Measurements from ENCODE around the gene THOC6.
A peak's percentile ranks its signal among the peaks of the same experiment; 100 is the strongest.

Gene THOC6

DNA sequence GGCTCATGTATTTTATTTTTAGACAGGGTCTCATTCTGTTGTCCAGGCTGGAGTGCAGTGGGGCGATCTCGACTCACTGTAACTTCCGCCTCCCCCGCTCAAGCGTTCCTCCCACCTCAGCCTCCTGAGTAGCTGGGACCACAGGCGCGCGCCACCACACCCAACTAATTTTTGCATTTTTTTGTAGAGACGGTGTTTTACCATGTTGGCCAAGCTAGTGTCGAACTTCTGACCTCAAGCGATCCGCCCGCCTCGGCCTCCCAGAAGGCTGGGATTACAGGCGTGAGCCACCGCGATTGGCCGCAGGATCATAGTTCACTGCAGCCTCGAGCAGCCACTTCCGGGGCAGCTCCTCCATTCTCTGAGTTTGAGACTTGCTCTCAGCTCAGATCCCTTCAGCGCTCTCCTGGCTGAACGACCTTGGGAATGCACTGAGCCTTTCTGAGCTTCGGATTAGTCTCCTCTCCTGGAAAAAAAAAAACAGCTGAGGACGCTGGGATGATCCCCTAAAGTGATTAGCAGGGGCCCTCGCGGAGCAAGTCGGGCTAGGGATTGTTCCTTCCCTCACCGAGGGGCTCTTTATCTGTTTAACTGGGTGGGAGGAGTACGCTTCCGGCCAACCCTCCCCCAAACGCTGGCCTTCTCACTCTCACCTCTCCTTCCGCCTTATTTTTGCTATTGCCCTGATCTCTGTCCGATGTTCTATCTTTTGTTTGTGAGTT, 42.5 kb upstream of the THOC6 start:
- TF ChIP-seq, protein P1, sequence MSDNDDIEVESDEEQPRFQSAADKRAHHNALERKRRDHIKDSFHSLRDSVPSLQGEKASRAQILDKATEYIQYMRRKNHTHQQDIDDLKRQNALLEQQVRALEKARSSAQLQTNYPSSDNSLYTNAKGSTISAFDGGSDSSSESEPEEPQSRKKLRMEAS (IDR thresholded peaks at IDR 0.05), result no peak
- no peak for TF ChIP-seq TCF12 (IDR thresholded peaks at IDR 0.05; ENCODE audit: low read depth)
- TF ChIP-seq EGR1 (IDR thresholded peaks at IDR 0.05), result no peak
- TF ChIP-seq, protein P2, sequence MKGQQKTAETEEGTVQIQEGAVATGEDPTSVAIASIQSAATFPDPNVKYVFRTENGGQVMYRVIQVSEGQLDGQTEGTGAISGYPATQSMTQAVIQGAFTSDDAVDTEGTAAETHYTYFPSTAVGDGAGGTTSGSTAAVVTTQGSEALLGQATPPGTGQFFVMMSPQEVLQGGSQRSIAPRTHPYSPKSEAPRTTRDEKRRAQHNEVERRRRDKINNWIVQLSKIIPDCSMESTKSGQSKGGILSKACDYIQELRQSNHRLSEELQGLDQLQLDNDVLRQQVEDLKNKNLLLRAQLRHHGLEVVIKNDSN (IDR thresholded peaks at IDR 0.05), result no peak
- no peak for TF ChIP-seq NFIC (IDR thresholded peaks at IDR 0.05)

DNA sequence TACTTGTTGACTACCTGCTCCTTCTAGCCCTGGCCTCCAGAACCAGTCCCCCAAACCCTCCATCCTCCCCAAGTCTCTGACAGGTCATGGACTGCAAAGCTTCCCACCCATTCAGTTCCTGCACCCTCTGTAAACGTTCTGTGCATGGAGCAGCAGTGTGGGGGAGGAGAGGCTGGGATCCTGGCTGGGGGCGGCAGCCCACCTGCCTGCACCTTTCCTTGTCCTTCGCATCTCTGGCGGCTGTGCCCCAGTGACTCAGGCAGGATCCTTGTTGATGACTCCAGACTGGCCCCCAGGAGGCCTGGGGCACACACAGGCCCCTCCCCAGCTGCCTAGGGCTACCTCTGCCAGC, 42.0 kb upstream of the THOC6 start:
- TF ChIP-seq TCF12 (IDR thresholded peaks at IDR 0.05; ENCODE audit: low read depth), result no peak
- no peak for TF ChIP-seq CEBPB (IDR thresholded peaks at IDR 0.05)
- TF ChIP-seq EGR1 (IDR thresholded peaks at IDR 0.05), result no peak
- no peak for TF ChIP-seq EP300 (IDR thresholded peaks at IDR 0.05; ENCODE audit: borderline replicate concordance)
- no peak for TF ChIP-seq TEAD4 (IDR thresholded peaks at IDR 0.05)
- TF ChIP-seq CREB1 (IDR thresholded peaks at IDR 0.05; ENCODE audit: low read depth), result no peak
- no peak for TF ChIP-seq RAD21 (IDR thresholded peaks at IDR 0.05; ENCODE audit: low read depth)
- no peak for TF ChIP-seq ZBTB7A (IDR thresholded peaks at IDR 0.05; ENCODE audit: low read depth)
- TF ChIP-seq FOXM1 (IDR thresholded peaks at IDR 0.05; ENCODE audit: borderline replicate concordance, low read depth), result no peak
- TF ChIP-seq, protein P1 (IDR thresholded peaks at IDR 0.05), result no peak
- TF ChIP-seq, protein P2 (IDR thresholded peaks at IDR 0.05), result no peak
- TF ChIP-seq TAF1 (IDR thresholded peaks at IDR 0.05; ENCODE audit: low read depth), result no peak
- TF ChIP-seq YY1 (IDR thresholded peaks at IDR 0.05; ENCODE audit: low read depth), result no peak

DNA sequence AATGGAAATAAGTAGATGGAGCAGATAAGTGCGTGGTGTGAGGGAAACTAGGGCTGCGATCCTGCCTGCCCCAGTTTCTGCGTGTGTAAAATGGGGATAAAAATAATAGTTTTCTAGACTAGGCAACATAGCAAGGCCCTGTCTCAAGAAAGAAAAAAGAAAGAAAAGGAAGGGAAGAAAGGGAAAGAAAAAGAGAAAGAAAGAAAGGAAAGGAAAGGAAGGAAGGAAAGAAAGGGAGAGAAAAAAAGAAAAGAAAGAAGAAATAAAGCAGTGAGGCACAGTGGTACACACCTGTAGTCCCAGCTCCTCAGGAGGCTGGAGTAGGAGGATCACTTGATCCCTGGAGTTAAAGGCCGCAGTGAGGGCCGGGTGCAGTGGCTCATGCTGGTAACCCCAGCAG, 41.4 kb upstream of the THOC6 start:
- TF ChIP-seq FOXM1 (IDR thresholded peaks at IDR 0.05; ENCODE audit: borderline replicate concordance, low read depth) (no peak), RAD21 (IDR thresholded peaks at IDR 0.05; ENCODE audit: low read depth) (no peak), EGR1 (IDR thresholded peaks at IDR 0.05) (no peak), TEAD4 (IDR thresholded peaks at IDR 0.05) (no peak), TAF1 (IDR thresholded peaks at IDR 0.05; ENCODE audit: low read depth) (no peak), EP300 (IDR thresholded peaks at IDR 0.05; ENCODE audit: borderline replicate concordance) (no peak), CREB1 (IDR thresholded peaks at IDR 0.05; ENCODE audit: low read depth) (no peak), YY1 (IDR thresholded peaks at IDR 0.05; ENCODE audit: low read depth) (no peak)
- TF ChIP-seq, protein P3, sequence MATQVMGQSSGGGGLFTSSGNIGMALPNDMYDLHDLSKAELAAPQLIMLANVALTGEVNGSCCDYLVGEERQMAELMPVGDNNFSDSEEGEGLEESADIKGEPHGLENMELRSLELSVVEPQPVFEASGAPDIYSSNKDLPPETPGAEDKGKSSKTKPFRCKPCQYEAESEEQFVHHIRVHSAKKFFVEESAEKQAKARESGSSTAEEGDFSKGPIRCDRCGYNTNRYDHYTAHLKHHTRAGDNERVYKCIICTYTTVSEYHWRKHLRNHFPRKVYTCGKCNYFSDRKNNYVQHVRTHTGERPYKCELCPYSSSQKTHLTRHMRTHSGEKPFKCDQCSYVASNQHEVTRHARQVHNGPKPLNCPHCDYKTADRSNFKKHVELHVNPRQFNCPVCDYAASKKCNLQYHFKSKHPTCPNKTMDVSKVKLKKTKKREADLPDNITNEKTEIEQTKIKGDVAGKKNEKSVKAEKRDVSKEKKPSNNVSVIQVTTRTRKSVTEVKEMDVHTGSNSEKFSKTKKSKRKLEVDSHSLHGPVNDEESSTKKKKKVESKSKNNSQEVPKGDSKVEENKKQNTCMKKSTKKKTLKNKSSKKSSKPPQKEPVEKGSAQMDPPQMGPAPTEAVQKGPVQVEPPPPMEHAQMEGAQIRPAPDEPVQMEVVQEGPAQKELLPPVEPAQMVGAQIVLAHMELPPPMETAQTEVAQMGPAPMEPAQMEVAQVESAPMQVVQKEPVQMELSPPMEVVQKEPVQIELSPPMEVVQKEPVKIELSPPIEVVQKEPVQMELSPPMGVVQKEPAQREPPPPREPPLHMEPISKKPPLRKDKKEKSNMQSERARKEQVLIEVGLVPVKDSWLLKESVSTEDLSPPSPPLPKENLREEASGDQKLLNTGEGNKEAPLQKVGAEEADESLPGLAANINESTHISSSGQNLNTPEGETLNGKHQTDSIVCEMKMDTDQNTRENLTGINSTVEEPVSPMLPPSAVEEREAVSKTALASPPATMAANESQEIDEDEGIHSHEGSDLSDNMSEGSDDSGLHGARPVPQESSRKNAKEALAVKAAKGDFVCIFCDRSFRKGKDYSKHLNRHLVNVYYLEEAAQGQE (IDR thresholded peaks at IDR 0.05; ENCODE audit: low read depth), result no peak
- TF ChIP-seq, protein P2 (IDR thresholded peaks at IDR 0.05), result no peak

DNA sequence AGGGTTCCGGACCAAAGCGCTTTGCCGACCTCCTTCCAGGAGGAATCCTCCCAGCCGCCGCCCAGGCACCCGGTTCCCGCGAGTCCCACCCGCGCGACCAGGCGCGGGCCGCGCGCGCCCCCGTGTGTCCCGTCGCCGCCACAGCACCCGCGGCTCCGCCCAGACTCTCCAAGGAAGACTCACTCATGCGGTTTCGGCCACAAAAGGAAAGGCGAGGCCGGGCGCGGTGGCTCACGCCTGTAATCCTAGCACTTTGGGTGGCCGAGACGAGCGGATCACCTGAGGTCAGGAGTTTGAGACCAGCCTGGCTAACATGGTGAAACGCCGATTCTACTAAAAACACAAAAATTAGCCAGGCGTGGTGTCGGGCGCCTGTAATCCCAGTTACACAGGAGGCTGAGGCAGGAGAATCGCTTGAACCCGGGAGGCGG, 40.1 kb upstream of the THOC6 start:
- TF ChIP-seq ZBTB7A (IDR thresholded peaks at IDR 0.05; ENCODE audit: low read depth) (no peak), YY1 (IDR thresholded peaks at IDR 0.05; ENCODE audit: low read depth) (0 out of 2 replicates have a peak, but pooled peaks have one; percentile 6), RAD21 (IDR thresholded peaks at IDR 0.05; ENCODE audit: low read depth) (peak; percentile 71; the same call in 1 of the 2 replicates), TCF12 (IDR thresholded peaks at IDR 0.05; ENCODE audit: low read depth) (peak; percentile 21; the same call in 1 of the 2 replicates)
- TF ChIP-seq, protein P1 (IDR thresholded peaks at IDR 0.05), result peak; percentile 75

DNA sequence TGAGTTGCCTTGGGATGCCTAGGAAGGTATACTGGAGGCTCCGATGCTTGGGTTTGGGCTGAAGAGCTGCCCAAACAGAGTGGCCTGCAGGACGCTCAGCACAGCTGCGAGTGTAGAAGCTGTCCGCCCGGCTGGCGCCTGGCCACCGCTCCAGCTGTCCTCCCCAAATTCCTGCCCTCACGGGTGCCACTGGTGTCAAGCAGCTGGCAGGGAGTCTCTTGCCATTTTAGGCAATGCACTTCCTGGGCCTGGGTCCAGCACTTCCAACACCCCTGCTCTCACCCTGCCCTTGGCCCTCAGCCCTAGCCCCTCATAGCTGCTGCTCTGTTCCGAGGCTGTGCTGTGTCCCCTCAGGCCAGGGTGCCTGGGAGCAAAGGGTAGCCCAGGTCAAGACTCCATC, 38.4 kb upstream of the THOC6 start:
- peak; percentile 20; the same call in 1 of the 2 replicates for TF ChIP-seq TEAD4 (IDR thresholded peaks at IDR 0.05)
- no peak for TF ChIP-seq CREB1 (IDR thresholded peaks at IDR 0.05; ENCODE audit: low read depth)
- TF ChIP-seq NFIC (IDR thresholded peaks at IDR 0.05), result 0 out of 2 replicates have a peak, but pooled peaks have one; percentile 21

DNA sequence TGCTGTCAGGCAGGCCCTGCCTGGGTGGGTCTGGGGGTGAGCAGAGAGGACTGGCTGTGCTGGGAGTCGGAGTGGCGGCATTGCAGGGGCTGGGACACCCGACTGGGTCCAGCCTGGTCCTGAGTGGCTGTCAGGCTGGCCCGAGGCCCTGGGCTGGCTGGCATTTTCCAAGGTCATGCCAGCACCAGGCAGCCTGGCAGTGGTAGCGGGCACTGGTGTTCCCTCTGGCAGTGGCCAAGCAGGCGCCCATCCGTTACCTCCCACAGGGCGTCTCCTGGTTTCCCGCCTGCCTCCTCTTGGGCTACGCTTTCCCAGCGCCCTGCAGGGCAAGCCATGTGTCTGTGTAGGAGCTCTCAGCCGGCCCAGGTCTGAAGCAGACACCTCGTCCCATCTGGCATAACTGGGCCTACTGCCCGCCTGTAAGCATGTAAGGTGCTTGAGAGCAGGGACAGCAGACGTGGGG, 37.9 kb upstream of the THOC6 start:
- TF ChIP-seq, protein P2 (IDR thresholded peaks at IDR 0.05), result no peak
- TF ChIP-seq CEBPB (IDR thresholded peaks at IDR 0.05) (no peak), ZBTB7A (IDR thresholded peaks at IDR 0.05; ENCODE audit: low read depth) (no peak), TAF1 (IDR thresholded peaks at IDR 0.05; ENCODE audit: low read depth) (no peak), TEAD4 (IDR thresholded peaks at IDR 0.05) (no peak)
- TF ChIP-seq, protein P1 (IDR thresholded peaks at IDR 0.05), result no peak

Measured in Ishikawa (cell line).